HepG2 (cell line): ENCODE results near the gene ZNF839. TPM values are rescaled to one million over a fixed set of nuclear protein-coding genes. Genes with fewer than 3 reads are reported as not detected.
A peak's percentile ranks its signal among the peaks of the same experiment; 100 is the strongest.

Source experiments
- ARHGAP35 ChIP-seq: sonication (generic); formaldehyde crosslinking; IDR thresholded peaks from 2 replicates; pipeline ENCODE4 v1.9.0; 2022; ENCODE audit warnings: mild to moderate bottlenecking, inconsistent platforms, moderate library complexity, missing genetic modification reagents, borderline replicate concordance
- ARNT2 ChIP-seq: sonication (generic); formaldehyde crosslinking; IDR thresholded peaks from 2 replicates; pipeline ENCODE4 v1.8.0; 2022; ENCODE audit warnings: mild to moderate bottlenecking, low read depth, missing genetic modification reagents, moderate library complexity
- ATF7-NPFF ChIP-seq: sonication (generic); formaldehyde crosslinking; IDR thresholded peaks from 2 replicates; pipeline ENCODE4 v1.8.1; 2023; ENCODE audit warnings: mild to moderate bottlenecking, low read depth, missing genetic modification reagents, moderate library complexity
- BCL6 ChIP-seq: IDR thresholded peaks from 2 replicates; pipeline ENCODE4 v1.6.1; 2016; ENCODE audit warnings: missing genetic modification reagents, missing compliant biosample characterization
- DMTF1 ChIP-seq: sonication (generic); formaldehyde crosslinking; IDR thresholded peaks from 2 replicates; pipeline ENCODE4 v1.4.0; 2020; ENCODE audit warnings: mild to moderate bottlenecking, missing genetic modification reagents
- KLF13 ChIP-seq: sonication (generic); formaldehyde crosslinking; IDR thresholded peaks from 2 replicates; pipeline ENCODE4 v1.4.0; 2020; ENCODE audit warnings: mild to moderate bottlenecking, missing genetic modification reagents
- SALL2 ChIP-seq: sonication (generic); formaldehyde crosslinking; IDR thresholded peaks from 2 replicates; pipeline ENCODE4 v1.8.1; 2023; ENCODE audit warnings: mild to moderate bottlenecking, missing genetic modification reagents, inconsistent platforms
- SKI ChIP-seq: fragments of 450-650 bp; IDR thresholded peaks from one replicate; pipeline ENCODE4 v1.6.1; 2018; ENCODE audit warnings: mild to moderate bottlenecking; ENCODE audit not compliant: partially characterized antibody
- YEATS4 ChIP-seq: sonication (generic); formaldehyde crosslinking; IDR thresholded peaks from 2 replicates; pipeline ENCODE4 v1.4.0; 2020; ENCODE audit warnings: missing genetic modification reagents, borderline replicate concordance
- ZBTB20 ChIP-seq: sonication (generic); formaldehyde crosslinking; IDR thresholded peaks from 2 replicates; pipeline ENCODE4 v1.8.1; 2023; ENCODE audit warnings: missing genetic modification reagents, low read depth, mild to moderate bottlenecking, borderline replicate concordance
- ZNF101 ChIP-seq: sonication (generic); formaldehyde crosslinking; IDR thresholded peaks from 2 replicates; pipeline ENCODE4 v1.4.0; 2020; ENCODE audit warnings: mild to moderate bottlenecking, low read depth, missing genetic modification reagents, borderline replicate concordance
- ZNF30 ChIP-seq: sonication (generic); formaldehyde crosslinking; IDR thresholded peaks from 2 replicates; pipeline ENCODE4 v1.5.0; 2020; ENCODE audit warnings: mild to moderate bottlenecking, missing genetic modification reagents
- ZNF558 ChIP-seq: sonication (generic); formaldehyde crosslinking; IDR thresholded peaks from 2 replicates; pipeline ENCODE4 v1.9.0; 2022; ENCODE audit warnings: mild to moderate bottlenecking, missing genetic modification reagents, borderline replicate concordance
- ZNF619 ChIP-seq: sonication (generic); formaldehyde crosslinking; IDR thresholded peaks from 2 replicates; pipeline ENCODE4 v1.4.0; 2020; ENCODE audit warnings: mild to moderate bottlenecking, missing genetic modification reagents
- ZNF691 ChIP-seq: sonication (generic); formaldehyde crosslinking; IDR thresholded peaks from 2 replicates; pipeline ENCODE4 v1.4.0; 2020; ENCODE audit warnings: missing genetic modification reagents, low read depth, mild to moderate bottlenecking, borderline replicate concordance
- ZNF724P ChIP-seq: sonication (generic); formaldehyde crosslinking; IDR thresholded peaks from 2 replicates; pipeline ENCODE4 v1.8.0; 2022; ENCODE audit warnings: missing genetic modification reagents, borderline replicate concordance
- ZNF761 ChIP-seq: sonication (generic); formaldehyde crosslinking; conservative IDR thresholded peaks from 2 replicates; pipeline ENCODE4 v1.4.0; 2020; ENCODE audit warnings: mild to moderate bottlenecking, missing genetic modification reagents
- ZNF879 ChIP-seq: sonication (generic); formaldehyde crosslinking; IDR thresholded peaks from 2 replicates; pipeline ENCODE4 v1.8.1; 2023; ENCODE audit warnings: missing genetic modification reagents
- ZSCAN12 ChIP-seq: sonication (generic); formaldehyde crosslinking; IDR thresholded peaks from 2 replicates; pipeline ENCODE4 v1.9.0; 2021; ENCODE audit warnings: mild to moderate bottlenecking, missing genetic modification reagents
- ZSCAN31 ChIP-seq: sonication (generic); formaldehyde crosslinking; IDR thresholded peaks from 2 replicates; pipeline ENCODE4 v1.5.0; 2020; ENCODE audit warnings: low read depth, mild to moderate bottlenecking, missing genetic modification reagents
- polyA plus RNA-seq, 8 experiments: library from polyadenylated mRNA; depleted of rRNA in 3 of 8; stranded (reverse) in 7 of 8; unstranded in 1 of 8; fragments of >200 nt; fragmentation: Illumina TruSeq in 4 of 8; extraction: Trizol in 4 of 8; gene quantifications; 2 replicates each; pipeline versions ENCODE4 v1.2.1 to v1.2.3, GENCODE V29; 2011 to 2016; ENCODE audit warnings: low read depth in 4 of 8, missing spikeins in 1 of 8, mixed read lengths in 1 of 8; ENCODE audit not compliant: insufficient read depth in 1 of 8
- total RNA-seq, 5 experiments: library from RNA; depleted of rRNA; stranded (reverse); fragments of >200 nt; fragmentation: Illumina TruSeq; extraction: Trizol; gene quantifications; 2 replicates each; pipeline ENCODE4 v1.2.3, GENCODE V29; 2016; ENCODE audit warnings: low read depth in 1 of 5
- TF ChIP-seq, protein P1 (sequence below): sonication (generic); formaldehyde crosslinking; conservative IDR thresholded peaks from 2 replicates; pipeline ENCODE4 v1.5.0; 2020; ENCODE audit warnings: missing genetic modification reagents
- TF ChIP-seq, protein P2 (sequence below): sonication (generic); formaldehyde crosslinking; IDR thresholded peaks from 2 replicates; pipeline ENCODE4 v1.4.0; 2020; ENCODE audit warnings: mild to moderate bottlenecking, missing genetic modification reagents

Gene ZNF839
- total and polyA plus RNA-seq, 2 of the 13 experiments (the other 11 are each of a cell fraction or from before 2014, with no cell fraction given), result 11.1 to 12.8 TPM

DNA sequence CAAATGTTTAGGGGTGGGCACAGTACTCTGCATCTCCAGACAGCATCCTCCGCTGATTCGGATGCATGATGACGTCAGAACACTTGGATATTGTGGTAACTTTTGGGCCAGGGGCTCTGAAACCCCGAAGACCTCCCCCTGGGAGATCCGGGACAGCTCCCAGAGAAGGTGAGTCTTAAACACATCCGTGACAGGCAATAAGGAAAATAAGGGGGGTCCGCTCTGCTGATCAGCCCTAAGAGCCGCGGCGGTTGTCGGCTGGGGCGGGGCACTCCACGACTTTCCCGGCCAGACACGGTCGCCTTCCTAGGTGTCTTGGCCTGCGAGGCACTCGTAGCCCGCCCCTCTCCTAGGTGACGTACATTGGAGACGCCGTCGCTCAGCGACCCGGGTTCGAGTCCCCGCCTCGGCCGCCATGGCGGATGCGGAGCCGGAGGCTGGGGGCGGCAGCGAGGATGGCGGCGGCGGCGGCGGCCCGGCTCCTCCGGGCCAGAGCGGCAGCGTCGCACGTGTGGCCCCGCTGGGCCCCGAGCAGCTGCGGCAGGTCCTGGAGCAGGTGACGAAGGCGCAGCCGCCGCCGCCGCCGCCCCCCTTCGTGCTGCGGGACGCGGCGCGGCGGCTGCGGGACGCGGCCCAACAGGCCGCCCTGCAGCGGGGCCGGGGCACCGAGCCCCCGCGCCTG lies at the start of gene ZNF839 (continued):
- TF ChIP-seq ZNF691 (CRISPR knock-in tag) (no peak), ARNT2 (CRISPR knock-in tag) (0 out of 2 replicates have a peak, but pooled peaks have one; percentile 17), ZNF761 (no peak), ZSCAN31 (CRISPR knock-in tag) (peak; percentile 60; the same call in 1 of the 2 replicates), DMTF1 (CRISPR knock-in tag) (no peak), KLF13 (CRISPR knock-in tag) (no peak), ZNF879 (no peak), BCL6 (CRISPR knock-in tag) (0 out of 2 replicates have a peak, but pooled peaks have one; percentile 28), ZNF101 (CRISPR knock-in tag) (no peak), ATF7-NPFF (CRISPR knock-in tag) (peak; percentile 40; the same call in 1 of the 2 replicates), ARHGAP35 (CRISPR knock-in tag) (no peak), ZSCAN12 (CRISPR knock-in tag) (no peak), ZNF558 (CRISPR knock-in tag) (no peak; the same call in 1 of the 2 replicates), ZNF724P (no peak), SALL2 (CRISPR knock-in tag) (peak; percentile 72; the same call in 1 of the 2 replicates), ZBTB20 (CRISPR knock-in tag) (no peak), ZNF619 (no peak), YEATS4 (CRISPR knock-in tag) (no peak; the same call in 1 of the 2 replicates), ZNF30 (CRISPR knock-in tag) (no peak), SKI (no peak)
- TF ChIP-seq, protein P1, sequence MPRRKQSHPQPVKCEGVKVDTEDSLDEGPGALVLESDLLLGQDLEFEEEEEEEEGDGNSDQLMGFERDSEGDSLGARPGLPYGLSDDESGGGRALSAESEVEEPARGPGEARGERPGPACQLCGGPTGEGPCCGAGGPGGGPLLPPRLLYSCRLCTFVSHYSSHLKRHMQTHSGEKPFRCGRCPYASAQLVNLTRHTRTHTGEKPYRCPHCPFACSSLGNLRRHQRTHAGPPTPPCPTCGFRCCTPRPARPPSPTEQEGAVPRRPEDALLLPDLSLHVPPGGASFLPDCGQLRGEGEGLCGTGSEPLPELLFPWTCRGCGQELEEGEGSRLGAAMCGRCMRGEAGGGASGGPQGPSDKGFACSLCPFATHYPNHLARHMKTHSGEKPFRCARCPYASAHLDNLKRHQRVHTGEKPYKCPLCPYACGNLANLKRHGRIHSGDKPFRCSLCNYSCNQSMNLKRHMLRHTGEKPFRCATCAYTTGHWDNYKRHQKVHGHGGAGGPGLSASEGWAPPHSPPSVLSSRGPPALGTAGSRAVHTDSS, result no peak
- TF ChIP-seq, protein P2, sequence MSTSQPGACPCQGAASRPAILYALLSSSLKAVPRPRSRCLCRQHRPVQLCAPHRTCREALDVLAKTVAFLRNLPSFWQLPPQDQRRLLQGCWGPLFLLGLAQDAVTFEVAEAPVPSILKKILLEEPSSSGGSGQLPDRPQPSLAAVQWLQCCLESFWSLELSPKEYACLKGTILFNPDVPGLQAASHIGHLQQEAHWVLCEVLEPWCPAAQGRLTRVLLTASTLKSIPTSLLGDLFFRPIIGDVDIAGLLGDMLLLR (CRISPR knock-in tag), result no peak
